ENCODE measurements around the gene PRKCA.

The PRKCA gene

DNA sequence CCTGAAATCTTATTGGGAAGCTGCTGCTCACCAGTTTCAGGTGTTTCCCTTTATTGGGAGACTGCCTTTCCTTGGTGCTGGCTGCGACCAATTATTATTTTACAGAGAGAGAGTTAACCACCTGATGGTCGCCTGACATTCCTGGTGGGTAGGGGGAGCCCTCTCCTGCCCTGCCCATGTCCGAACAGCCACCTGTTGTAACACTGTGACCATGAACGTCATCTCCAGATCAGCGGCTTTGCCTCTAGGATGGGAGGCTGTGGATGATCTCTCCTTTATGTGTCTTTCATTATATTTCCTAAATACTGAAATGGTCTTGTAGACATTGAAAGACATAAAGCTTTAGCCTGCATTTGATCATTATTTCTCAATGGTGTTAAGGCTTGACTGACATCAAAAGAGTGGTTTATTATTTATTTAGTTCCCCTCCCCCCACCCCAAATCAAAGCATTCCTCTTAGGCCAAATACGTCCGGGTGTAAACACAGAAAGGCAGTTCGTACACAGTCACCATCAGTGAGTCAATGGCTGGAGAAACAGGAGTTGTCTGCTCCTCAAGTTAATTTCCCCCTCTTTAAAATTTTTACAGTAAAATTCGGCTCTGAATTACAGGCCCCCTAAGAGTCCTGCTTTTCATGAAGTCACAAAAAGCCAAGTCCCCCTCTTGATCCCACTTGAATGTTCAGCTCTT is 474.7 kb downstream of the PRKCA start:
- DNase-seq (ENCODE audit: low read depth): no peak

DNA sequence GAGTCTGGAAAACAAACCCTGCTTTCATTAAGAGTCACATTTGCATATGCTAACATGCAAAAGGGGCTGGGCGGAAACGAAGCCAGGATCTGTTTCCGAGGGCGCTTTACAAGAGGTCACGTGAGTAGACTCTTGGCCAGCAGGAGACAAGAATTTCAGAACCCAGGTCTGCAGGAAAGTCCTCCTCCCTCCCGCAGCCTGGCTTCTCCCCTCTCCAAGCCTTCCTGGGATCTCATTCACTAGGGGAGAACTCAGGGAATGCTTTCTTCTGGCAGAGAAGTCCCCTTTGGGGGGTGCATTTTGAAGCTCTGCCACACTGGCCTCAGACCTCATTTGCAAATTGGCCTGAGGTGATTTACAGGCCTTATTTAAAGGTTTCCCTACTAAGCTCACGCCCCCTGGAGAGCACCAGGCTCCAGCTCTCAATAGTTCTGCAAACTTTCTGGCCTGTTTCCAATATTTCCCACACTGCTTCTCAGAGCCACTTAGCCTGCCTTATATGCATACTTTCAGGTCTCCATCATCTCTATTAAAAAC is 475.3 kb downstream of the PRKCA start:
- DNase-seq (ENCODE audit: low read depth): no peak

DNA sequence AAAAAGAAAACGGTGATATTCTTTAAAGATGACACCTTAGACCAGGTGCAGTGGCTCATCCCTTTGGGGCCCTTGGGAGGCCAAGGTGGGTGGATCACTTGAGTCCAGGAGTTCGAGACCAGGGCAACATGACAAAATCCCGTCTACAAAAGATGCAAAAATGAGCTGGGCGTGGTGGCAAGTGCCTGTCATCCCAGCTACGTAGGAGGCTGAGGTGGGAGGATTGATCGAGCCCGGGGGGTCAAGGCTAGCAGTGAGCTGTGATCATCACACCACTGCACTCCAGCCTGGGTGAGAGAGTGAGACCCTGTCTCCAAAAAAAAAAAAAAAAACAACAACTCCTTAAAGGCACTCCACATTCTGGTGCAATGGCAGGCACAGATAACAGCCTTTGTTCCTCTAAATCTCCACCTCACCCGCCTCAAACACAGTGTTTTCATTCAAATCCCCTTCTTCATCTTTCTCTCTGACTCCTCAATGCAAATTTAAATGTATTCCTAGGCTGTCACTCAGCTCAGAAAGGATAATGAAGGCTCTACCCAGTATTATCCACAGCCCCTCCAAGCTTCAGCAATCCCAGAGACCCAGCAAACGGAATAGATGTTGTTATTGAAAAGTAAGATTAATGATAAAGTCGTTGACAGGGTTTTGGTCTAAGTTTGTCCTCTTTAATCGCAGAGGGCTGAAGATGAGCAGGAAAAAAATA is 476.3 kb downstream of the PRKCA start:
- no peak for DNase-seq (ENCODE audit: low read depth)

DNA sequence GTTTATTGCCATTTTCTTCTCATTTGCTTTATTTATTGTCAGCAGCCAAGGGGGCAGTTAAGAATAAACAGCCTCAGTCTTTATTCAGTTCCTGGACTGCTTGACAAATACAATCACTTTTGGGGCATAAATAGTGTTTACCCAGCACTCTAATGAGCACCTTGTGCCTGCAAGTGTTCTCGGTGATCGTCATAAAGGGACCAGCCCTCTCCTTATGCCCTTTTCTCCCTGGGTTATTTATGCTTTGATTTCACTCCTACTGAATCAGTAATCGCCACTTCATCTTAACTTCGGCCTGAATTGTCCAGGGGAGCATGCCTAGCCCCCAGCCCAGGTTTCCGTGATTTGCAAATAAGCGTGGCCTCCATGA is 476.8 kb downstream of the PRKCA start:
- DNase-seq (ENCODE audit: low read depth): no peak

DNA sequence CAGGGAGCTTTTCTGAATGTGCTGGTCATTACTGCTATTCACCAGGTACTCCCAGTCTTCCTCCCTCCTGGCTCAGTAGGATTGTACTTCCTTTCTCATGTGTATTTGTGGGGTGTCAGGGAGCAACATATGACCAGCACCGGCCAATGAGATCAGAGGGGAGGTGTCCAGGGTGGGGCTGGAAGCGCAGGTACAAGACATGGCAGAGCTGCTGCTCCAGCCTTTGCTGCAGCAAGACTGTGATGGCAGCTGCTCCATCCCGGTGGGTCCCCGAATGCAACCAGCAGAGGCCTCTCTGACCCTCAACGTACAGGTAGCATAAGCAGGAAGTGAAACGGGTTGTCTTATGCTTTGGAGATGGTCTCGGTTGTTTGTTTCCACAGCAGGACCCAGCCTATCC is 478.7 kb downstream of the PRKCA start:
- DNase-seq (ENCODE audit: low read depth): no peak

DNA sequence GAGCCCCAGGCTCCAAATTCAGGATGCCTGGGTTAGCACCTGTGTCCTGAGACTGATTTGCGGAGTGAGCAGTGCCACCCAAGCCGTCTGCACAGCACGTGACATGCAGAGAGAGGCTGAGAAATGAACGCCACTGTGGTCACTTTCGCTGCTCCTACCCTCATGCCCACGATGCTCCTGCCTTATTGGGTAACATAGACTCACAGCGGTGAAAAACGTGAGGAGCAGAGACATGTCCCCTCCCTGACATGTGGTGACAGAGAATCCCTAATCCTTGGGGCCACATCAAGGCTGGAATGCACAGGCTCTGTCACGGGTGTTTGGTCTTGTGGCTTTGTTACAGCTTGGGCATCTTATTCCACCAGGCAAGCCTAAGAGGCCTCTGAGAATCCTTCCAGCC is 480.4 kb downstream of the PRKCA start:
- no peak for DNase-seq (ENCODE audit: low read depth)

DNA sequence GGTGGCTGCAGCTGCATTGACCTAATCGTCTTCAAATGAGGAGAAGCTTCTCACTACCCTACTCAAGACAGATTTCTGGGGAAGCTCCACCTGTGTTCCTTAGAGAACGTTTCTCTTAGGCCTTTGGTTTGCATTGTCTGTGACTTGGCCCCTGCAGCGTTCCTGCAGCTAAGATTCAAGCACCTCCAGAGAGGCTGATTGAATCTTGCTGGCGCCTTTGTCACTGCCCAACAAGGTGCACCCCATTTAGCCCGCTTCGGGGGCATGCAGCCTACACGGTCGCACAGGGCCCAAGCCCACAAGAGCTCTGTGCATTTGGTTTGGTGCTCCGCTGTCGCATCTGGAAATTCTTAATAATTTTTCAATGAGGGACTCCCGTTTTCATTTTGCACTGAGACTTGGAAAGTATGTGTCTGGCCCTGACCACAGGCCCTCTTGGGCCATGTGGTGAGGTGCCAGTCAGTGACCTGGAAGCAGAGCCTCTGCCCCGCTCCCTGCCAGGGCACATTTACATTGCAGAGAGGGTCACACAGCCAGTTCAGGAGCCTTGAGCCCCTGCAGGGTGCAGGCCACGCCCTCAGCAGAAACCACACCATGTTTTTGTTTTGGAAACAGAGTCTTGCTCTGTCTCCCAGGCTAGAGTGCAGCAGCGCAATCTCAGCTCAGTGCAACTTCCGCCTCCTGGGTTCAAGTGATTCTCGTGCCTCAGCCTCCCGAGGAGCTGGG is 481.4 kb downstream of the PRKCA start:
- DNase-seq (ENCODE audit: low read depth): no peak

DNA sequence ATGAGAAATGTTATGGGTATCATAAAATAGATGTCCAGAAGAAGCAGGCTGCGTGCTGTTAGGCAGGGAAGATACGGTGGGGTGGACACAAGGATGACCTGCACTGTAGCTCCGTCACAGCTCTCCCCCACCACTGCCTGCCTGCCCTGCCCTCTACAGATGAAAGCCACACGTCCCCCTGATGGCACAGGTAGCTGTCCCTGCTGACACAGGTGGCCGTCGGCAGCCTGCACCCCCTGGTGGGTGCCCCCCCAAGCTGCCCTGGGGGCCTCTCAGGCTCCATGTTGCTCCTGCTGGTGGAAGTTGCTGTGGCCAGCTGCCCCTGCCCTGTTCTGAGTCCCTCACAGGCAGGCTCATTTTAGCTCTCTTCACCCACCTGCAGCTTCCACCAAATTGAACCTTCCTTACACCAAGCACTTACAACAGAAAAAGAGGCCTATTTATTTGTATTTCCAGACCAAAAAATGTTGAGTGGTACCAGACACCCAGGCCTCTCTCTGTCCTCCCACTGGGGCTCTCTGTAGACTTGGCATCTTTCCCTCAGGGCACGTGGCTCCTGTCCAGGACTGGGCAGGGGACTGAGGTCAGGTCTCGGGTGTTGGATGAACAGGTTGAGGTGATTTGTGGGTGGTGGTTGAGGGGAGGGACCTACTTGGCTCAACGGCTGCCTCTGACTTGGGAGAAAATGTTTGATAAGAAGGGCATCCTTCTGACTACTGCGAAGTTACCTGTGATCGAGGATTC is 482.4 kb downstream of the PRKCA start:
- no peak for DNase-seq (ENCODE audit: low read depth)

DNA sequence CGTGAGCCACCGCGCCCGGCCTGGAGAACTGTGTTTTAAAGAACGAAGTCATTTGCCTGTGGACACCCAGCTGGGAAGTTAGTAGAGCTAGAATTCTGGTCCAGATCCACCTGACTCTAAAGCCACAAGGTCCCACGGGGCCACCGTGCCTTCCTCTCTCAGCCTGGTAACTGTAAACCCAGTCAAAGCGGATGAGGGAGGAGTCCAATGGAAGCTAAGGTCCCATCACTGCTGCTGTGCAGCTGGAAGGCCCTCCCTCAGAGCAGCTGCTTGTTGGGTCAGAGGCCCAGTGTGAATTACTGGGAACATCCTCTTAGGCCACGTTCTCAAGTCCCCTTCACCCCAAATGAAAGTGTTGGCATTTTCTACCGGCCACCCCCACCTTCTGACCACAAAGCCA is 483.7 kb downstream of the PRKCA start:
- no peak for DNase-seq (ENCODE audit: low read depth)

DNA sequence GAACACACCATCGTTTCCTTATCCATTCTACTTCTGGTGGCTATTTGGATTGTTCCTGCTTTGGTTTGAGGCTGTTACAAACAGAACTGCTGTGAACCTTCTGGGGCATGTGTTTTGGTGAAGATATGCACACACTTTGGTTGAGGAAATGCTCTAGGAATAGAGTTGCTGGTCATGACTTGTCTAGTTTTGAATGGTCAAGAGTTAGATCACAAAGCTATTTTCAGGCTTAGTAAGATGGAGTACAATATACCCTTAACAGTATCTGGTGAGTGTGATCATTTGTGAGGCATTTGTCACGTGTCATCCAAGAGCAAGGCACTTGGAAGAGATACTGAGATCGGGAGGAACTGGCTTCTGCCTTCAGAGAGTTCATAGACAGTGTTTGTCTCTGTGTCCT is 485.5 kb downstream of the PRKCA start:
- no peak for DNase-seq (ENCODE audit: low read depth)

DNA sequence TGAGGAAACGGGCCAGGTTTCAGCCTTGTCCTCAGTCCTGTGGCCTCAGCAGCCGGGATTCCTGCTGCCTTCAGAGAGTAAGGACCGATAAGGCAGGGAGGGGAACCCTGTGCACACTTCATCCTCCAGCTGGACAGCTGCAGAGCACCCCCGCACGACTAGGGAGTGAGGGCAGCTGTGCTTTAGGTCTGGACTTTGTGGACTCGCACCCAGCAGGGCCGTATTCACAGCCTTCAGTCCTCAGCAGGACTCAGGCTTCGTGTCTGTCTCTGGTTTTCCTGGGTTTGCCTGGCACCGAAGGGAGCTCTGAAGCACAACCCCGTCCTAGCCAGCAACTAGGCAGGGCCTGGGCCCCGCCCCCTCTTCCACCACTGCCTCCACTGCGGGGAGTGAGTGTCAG is 486.7 kb downstream of the PRKCA start:
- DNase-seq (ENCODE audit: low read depth): no peak

DNA sequence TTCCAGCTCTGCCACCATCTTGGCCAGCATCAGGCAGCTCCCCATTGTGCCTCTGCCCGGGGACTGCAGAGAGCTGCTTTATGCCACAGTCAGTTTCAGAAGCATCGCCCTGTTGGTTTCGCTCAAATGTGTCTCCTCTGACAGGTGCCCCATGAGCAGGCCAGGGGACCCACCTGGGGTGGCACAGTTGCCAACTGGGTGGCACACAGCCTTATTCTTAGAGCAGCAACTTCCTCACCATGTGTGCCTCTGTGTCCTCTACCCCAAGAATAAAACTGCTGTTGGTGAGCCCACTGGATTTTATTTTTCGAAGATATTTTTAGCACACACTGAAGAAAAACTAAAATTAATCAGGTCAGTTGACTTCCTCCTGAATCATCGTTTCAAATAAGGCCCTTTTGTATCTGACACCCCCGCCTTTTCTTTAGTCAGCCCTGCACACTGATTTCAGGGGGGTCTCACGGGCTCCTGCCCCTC is 487.6 kb downstream of the PRKCA start:
- no peak for DNase-seq (ENCODE audit: low read depth)

DNA sequence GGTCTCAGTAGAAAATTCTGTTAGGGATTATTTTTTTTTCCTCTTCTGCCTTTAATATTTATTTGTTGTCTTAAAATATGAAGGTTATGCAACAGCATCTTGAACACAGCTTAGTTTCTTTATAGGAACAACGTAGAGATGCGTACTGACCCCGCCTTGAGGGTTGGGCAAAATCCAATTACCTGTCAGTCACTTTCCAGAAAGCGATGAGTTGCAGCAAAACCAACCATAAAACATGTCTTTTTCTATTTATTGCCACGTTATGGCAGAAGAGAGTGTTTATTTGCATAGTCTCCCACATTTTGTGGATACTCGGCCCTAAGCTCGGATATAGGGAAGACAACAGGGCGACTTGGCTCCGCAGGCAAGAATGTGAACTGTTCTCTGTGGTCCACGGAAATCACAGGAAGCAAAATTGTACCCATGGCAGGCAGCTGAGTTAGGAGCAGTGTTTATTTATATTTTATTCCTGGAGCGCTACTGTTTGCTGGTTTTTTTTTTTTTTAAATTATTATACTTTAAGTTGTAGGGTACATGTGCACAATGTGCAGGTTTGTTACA is 488.2 kb downstream of the PRKCA start:
- DNase-seq (ENCODE audit: low read depth): no peak

DNA sequence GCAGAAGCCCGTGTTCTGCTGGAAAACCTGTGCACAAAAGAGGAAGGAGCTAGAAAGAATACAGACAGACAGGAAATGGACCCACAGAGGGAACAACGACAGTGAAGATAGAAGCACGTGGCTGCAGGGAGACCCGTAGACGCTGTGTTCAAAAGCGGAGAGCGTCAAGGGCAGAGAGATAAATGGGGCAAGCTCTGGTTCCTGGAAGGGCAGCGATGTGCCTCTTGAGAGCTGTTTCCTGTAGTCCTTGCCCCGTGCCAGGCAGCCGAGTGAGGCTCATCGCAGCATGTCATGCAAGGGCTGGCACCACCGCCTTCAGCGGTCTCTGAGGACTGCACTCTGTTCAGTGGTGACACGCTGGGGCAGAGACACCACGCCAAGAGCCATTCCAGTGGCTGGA is 488.9 kb downstream of the PRKCA start:
- DNase-seq (ENCODE audit: low read depth): no peak

DNA sequence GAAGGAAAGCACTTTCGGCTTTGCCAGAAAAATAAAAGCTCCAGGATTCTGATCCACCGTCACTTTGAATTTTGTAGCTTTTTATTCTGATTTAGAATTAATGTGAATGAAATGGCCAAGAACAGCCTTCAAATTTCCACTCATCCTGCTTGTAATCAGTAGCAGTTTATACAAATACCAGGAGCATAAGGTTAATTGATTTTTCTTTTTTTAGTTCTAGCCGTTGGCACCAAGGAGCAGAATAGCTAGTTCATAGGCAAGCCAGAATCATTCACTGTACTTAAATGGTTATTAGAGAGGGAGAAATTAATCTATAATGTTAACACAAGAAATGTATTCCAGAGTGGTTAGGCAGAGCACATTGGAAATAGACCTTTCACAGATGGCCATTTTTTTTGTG is 491.4 kb downstream of the PRKCA start:
- DNase-seq (ENCODE audit: low read depth): no peak

DNA sequence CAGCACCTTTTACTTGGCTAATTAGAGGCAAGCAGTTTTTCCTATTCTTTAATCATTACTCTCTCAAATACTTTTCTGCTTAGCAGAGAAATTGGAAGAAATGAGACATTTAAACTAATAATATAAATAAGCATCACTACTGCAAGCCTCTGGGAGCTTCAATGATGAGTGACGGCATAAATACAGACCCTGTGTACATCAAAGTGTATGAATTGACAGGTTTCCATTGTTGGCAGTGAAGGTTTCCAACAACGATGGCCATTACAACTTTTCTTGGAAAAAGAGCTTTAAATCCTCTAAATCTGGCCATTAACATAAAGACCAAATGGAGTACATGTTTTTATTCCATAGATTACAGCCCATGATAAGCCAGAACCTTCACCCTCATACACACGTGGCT is 493.1 kb downstream of the PRKCA start:
- DNase-seq (ENCODE audit: low read depth): no peak

DNA sequence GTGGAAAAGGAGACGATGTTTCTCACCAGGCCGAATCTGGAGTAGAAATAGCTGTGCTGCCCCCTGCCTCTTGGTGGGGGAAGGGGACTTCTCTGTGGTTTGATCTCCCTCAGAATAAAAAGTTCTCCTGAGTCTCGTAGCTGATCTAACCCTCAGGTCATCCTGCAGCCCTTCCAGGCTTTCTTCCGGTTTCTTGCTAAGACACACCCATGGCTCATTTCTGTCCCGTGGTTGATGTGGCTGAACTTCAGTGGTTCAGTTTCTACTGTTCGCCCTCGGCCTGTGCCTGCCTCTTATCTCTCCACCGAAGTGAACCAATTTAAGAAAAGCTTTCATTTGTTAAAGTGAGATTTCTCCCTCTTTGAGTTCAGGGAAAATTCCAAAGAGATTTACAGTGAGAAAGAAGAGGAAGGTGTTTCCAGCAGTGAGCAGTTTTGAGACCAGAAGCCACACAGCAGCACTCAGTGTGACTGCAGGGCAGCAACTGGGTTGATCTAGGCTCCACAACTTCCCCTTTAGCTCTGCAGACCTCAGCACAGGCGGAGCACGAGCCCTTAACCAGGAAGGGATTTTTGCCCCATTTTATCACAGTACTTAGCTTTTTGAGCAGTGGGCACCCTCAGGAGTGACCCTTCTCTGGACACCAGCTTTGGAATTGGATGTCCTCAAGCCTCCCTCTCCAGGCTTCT is 497.6 kb downstream of the PRKCA start:
- DNase-seq (ENCODE audit: low read depth): no peak

DNA sequence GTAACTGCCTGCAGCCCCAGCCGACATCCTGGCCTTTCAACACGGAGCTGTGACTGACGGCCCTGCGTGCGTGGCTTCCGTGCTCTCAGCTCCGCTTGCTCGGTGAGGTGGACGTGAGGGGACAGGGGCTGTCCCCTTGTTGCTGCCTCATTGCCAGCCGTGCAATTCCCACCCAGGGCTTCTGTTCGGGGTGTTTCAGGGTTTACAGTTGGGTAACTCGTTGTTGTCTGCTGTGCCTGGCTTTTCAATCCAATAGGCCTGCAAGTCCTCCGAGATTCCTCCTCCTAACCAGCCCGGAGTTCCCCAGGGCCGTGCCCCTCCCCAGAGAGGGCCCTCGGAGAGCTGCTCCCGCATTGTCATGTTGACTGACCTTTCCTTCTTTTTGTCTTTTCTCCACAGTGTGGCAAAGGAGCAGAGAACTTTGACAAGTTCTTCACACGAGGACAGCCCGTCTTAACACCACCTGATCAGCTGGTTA is 501.1 kb downstream of the PRKCA start:
- no peak for DNase-seq (ENCODE audit: low read depth)

DNA sequence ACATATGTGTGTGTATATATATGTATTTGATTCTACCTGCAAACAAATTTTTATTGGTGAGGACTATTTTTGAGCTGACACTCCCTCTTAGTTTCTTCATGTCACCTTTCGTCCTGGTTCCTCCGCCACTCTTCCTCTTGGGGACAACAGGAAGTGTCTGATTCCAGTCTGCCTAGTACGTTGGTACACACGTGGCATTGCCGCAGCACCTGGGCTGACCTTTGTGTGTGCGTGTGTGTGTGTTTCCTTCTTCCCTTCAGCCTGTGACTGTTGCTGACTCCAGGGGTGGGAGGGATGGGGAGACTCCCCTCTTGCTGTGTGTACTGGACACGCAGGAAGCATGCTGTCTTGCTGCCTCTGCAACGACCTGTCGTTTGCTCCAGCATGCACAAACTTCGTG is 503.2 kb downstream of the PRKCA start:
- no peak for DNase-seq (ENCODE audit: low read depth)

DNA sequence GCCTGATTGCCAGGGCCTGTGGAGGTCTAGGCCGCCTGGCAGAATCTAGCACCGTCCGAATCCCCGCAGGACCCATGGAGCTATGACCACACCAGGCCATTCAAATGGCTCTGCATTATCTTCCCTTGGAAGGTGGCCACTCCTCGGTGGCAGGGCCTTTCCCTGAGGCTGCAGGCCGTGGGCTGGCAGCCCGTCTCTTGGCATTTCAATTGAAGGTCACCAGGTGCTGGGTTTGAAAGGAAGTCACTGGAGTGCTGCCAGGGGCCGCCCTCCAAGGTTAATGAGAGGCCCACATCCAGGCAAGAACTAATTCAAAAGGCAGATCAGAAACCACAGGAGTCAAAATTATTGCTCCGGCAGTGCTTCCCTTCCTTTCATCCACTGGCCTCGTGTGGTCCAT is 504.8 kb downstream of the PRKCA start:
- DNase-seq (ENCODE audit: low read depth): no peak

DNA sequence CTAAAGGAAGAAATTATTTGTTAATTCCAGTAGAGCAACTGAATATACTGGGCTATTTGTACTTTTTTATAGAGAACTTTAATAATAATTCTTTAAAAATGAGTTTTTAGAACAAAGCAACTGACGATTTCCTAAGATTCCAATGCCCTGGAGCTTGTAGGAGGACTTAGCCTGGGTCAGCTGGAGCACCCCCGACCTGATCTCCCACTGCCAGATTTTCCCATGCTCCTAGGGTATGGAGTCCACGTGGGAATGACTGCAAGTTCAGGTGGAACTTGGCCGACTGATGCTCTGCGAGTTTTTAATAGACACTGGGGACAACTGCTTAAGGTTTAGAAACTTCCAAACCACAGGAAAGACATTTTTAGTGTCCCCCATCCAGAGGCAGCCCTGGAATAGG is 507.0 kb downstream of the PRKCA start:
- no peak for DNase-seq (ENCODE audit: low read depth)
